HG03097 (cell line): ENCODE data around the gene PGLYRP3.

Experiments
- ATAC-seq: cut with Tn5 transposase; IDR thresholded peaks from one replicate; pipeline ENCODE4 v1.9.1; 2021; ENCODE audit not compliant: unreplicated experiment, low FRiP score

The PGLYRP3 gene

GRCh38 chr1:153262070-153262366 lies 50.7 kb downstream of the PGLYRP3 start:
- ATAC-seq = no peak

GRCh38 chr1:153261281-153262069 lies 51.3 kb downstream of the PGLYRP3 start:
- ATAC-seq = no peak

GRCh38 chr1:153260585-153261280 lies 52.0 kb downstream of the PGLYRP3 start:
- ATAC-seq = no peak

GRCh38 chr1:153259387-153259786 lies 53.4 kb downstream of the PGLYRP3 start, which contains the start of gene LORICRIN:
Gene LORICRIN, plus strand, starts transcription at chr1:153259687. Its CDS starts 1,263 bp downstream, at chr1:153260950.
- no peak for ATAC-seq

GRCh38 chr1:153253693-153254092 lies 59.1 kb downstream of the PGLYRP3 start:
- no peak for ATAC-seq

GRCh38 chr1:153253076-153253475 lies 59.7 kb downstream of the PGLYRP3 start:
- ATAC-seq = no peak

- ATAC-seq = no peak
These were observed 60.8 kb downstream of the PGLYRP3 start for GRCh38 chr1:153251988-153252387.

- no peak for ATAC-seq
These were observed 61.2 kb downstream of the PGLYRP3 start for GRCh38 chr1:153251562-153251961.

GRCh38 chr1:153251087-153251486 lies 61.7 kb downstream of the PGLYRP3 start:
- no peak for ATAC-seq

GRCh38 chr1:153250166-153250565 lies 62.6 kb downstream of the PGLYRP3 start:
- no peak for ATAC-seq

GRCh38 chr1:153248176-153248879 lies 64.4 kb downstream of the PGLYRP3 start:
- ATAC-seq = no peak
